H9 (cell line): Measurements from ENCODE around the gene KCNQ2. TPM values are rescaled to one million over a fixed set of nuclear protein-coding genes. Genes with fewer than 3 reads are reported as not detected.

ENCODE experiments used
- DNase-seq: peaks from one replicate; pipeline ENCODE4 v3.0.0-alpha.2; 2017
- H2AFZ ChIP-seq: one replicate; pipeline ENCODE4 v1.6.1; 2013; ENCODE audit warnings: mild to moderate bottlenecking, low read length, control low read depth, moderate library complexity
- H2AK5ac ChIP-seq: 2 replicates; pipeline ENCODE4 v1.6.1; 2013; ENCODE audit warnings: low read length, control low read depth, mixed read lengths; ENCODE audit not compliant: insufficient read length
- H2BK120ac ChIP-seq: one replicate; pipeline ENCODE4 v1.6.1; 2013; ENCODE audit warnings: low read depth, mild to moderate bottlenecking, low read length, control low read depth, inconsistent platforms; ENCODE audit not compliant: poor library complexity, severe bottlenecking
- H2BK12ac ChIP-seq: 2 replicates; pipeline ENCODE4 v1.6.1; 2013; ENCODE audit warnings: low read length, control low read depth, mixed read lengths, low read depth; ENCODE audit not compliant: insufficient read length
- H2BK15ac ChIP-seq: 2 replicates; pipeline ENCODE4 v1.6.1; 2013; ENCODE audit warnings: low read depth, low read length, control low read depth
- H2BK20ac ChIP-seq: one replicate; pipeline ENCODE4 v1.6.1; 2013; ENCODE audit warnings: low read depth, mild to moderate bottlenecking, low read length, control low read depth, inconsistent platforms; ENCODE audit not compliant: poor library complexity, severe bottlenecking
- H2BK5ac ChIP-seq: 2 replicates; pipeline ENCODE4 v1.6.1; 2013; ENCODE audit warnings: low read length, control low read depth, mixed read lengths; ENCODE audit not compliant: insufficient read length
- H3K14ac ChIP-seq: 2 replicates; pipeline ENCODE4 v1.6.1; 2013; ENCODE audit warnings: low read length, control low read depth; ENCODE audit not compliant: insufficient read depth
- H3K18ac ChIP-seq: 2 replicates; pipeline ENCODE4 v1.6.1; 2013; ENCODE audit warnings: low read depth, mild to moderate bottlenecking, mixed read lengths, low read length, control low read depth; ENCODE audit not compliant: insufficient read length
- H3K23ac ChIP-seq: 2 replicates; pipeline ENCODE4 v1.6.1; 2013; ENCODE audit warnings: low read length, control low read depth, mixed read lengths, low read depth; ENCODE audit not compliant: insufficient read length
- H3K23me2 ChIP-seq: 2 replicates; pipeline ENCODE4 v1.6.1; 2013; ENCODE audit warnings: low read depth, mild to moderate bottlenecking, mixed read lengths, low read length, control low read depth; ENCODE audit not compliant: insufficient read length, poor library complexity, severe bottlenecking
- H3K27ac ChIP-seq: 2 replicates; pipeline ENCODE4 v1.5.1; 2013; ENCODE audit warnings: low read length, control low read depth, mixed read lengths, low read depth; ENCODE audit not compliant: insufficient read length
- H3K27me3 ChIP-seq: 2 replicates; pipeline ENCODE4 v1.6.1; 2013; ENCODE audit warnings: low read length, control low read depth, inconsistent platforms; ENCODE audit not compliant: insufficient read depth
- H3K4ac ChIP-seq: 2 replicates; pipeline ENCODE4 v1.6.1; 2013; ENCODE audit warnings: low read depth, mild to moderate bottlenecking, control low read depth, inconsistent platforms, low read length, moderate library complexity
- H3K4me1 ChIP-seq: 2 replicates; pipeline ENCODE4 v1.6.1; 2013; ENCODE audit warnings: low read length, control low read depth, inconsistent platforms; ENCODE audit not compliant: insufficient read depth
- H3K4me2 ChIP-seq: 2 replicates; pipeline ENCODE4 v1.6.1; 2013; ENCODE audit warnings: low read length, control low read depth, mixed read lengths; ENCODE audit not compliant: insufficient read length, insufficient read depth
- H3K56ac ChIP-seq: 2 replicates; pipeline ENCODE4 v1.6.1; 2013; ENCODE audit warnings: low read depth, mild to moderate bottlenecking, mixed read lengths, low read length, control low read depth; ENCODE audit not compliant: insufficient read length
- H3K79me1 ChIP-seq: 2 replicates; pipeline ENCODE4 v1.6.1; 2013; ENCODE audit warnings: low read depth, mild to moderate bottlenecking, moderate library complexity, low read length, control low read depth, inconsistent platforms; ENCODE audit not compliant: insufficient read depth, poor library complexity, severe bottlenecking
- H3K79me2 ChIP-seq: 2 replicates; pipeline ENCODE4 v1.6.1; 2013; ENCODE audit warnings: low read length, control low read depth, inconsistent platforms; ENCODE audit not compliant: insufficient read depth
- H3K9ac ChIP-seq: 2 replicates; pipeline ENCODE4 v1.6.1; 2013; ENCODE audit warnings: low read length, control low read depth, mixed read lengths; ENCODE audit not compliant: insufficient read length; ENCODE audit errors: extremely low read depth
- H3K9me3 ChIP-seq: one replicate; pipeline ENCODE4 v1.6.1; 2013; ENCODE audit warnings: low read depth, low read length, inconsistent platforms; ENCODE audit not compliant: control insufficient read depth
- H3T11ph ChIP-seq: one replicate; pipeline ENCODE4 v1.6.1; 2013; ENCODE audit warnings: mild to moderate bottlenecking, low read length, control low read depth, inconsistent platforms
- H4K20me1 ChIP-seq: one replicate; pipeline ENCODE4 v1.6.1; 2013; ENCODE audit not compliant: control insufficient read depth, insufficient read length, insufficient read depth
- H4K5ac ChIP-seq: 2 replicates; pipeline ENCODE4 v1.6.1; 2013; ENCODE audit warnings: low read depth, mild to moderate bottlenecking, mixed read lengths, low read length, control low read depth; ENCODE audit not compliant: insufficient read length
- H4K8ac ChIP-seq: replicated peaks from 2 replicates; pipeline ENCODE4 v1.6.1; 2013; ENCODE audit warnings: low read length, control low read depth, mixed read lengths, low read depth; ENCODE audit not compliant: insufficient read length
- H4K91ac ChIP-seq: 2 replicates; pipeline ENCODE4 v1.6.1; 2013; ENCODE audit warnings: low read depth, mild to moderate bottlenecking, moderate library complexity, mixed read lengths, low read length, control low read depth; ENCODE audit not compliant: insufficient read length
- H3K27ac Mint-ChIP-seq, 3 experiments: 2 replicates in 2 of 3; 3 replicates in 1 of 3; pipeline ENCODE4 v1.8.0; 2020 to 2021; ENCODE audit warnings: mixed read lengths in 3 of 3, mild to moderate bottlenecking in 1 of 3, moderate library complexity in 1 of 3
- H3K27me3 Mint-ChIP-seq: 2 replicates; pipeline ENCODE4 v1.8.0; 2021; ENCODE audit warnings: low read depth, mild to moderate bottlenecking, moderate library complexity, mixed read lengths
- H3K36me3 Mint-ChIP-seq, 3 experiments: 2 replicates in 2 of 3; 3 replicates in 1 of 3; pipeline ENCODE4 v1.8.0; 2020 to 2021; ENCODE audit warnings: low read depth in 3 of 3, mixed read lengths in 3 of 3; ENCODE audit not compliant: insufficient read depth in 1 of 3
- H3K4me1 Mint-ChIP-seq, 2 experiments: 2 replicates each; pipeline ENCODE4 v1.8.0; 2020; ENCODE audit warnings: mixed read lengths in 2 of 2
- H3K4me3 Mint-ChIP-seq, 2 experiments: 2 replicates in 1 of 2; 3 replicates in 1 of 2; pipeline ENCODE4 v1.8.0; 2020 to 2021; ENCODE audit warnings: mild to moderate bottlenecking in 2 of 2, mixed read lengths in 2 of 2, moderate library complexity in 1 of 2
- H3K9me3 Mint-ChIP-seq, 2 experiments: 2 replicates in 1 of 2; 3 replicates in 1 of 2; pipeline ENCODE4 v1.8.0; 2020; ENCODE audit warnings: mild to moderate bottlenecking in 2 of 2, mixed read lengths in 2 of 2, moderate library complexity in 1 of 2
- WGBS: extraction: QIAGEN DNeasy Blood & Tissue Kit; methylation state at CpG from one replicate; pipeline ENCODE4 v1.1.7; 2013; ENCODE audit warnings: missing lambda C conversion rate, low lambda C conversion rate, mixed read lengths; ENCODE audit not compliant: insufficient read length; ENCODE audit errors: extremely low coverage; 5-methylcytosine and 5-hydroxymethylcytosine counted together
- total RNA-seq: library from RNA; stranded (reverse); gene quantifications from 2 replicates; pipeline ENCODE4 v1.2.1, GENCODE V29; 2021
- TF ChIP-seq, protein P1 (sequence below): fragments of 200-600 bp; sonication (generic); conservative IDR thresholded peaks from 3 replicates; pipeline ENCODE4 v1.8.0; 2021; ENCODE audit warnings: antibody characterized with exemption, mild to moderate bottlenecking

The KCNQ2 gene
- total RNA-seq, 1 experiment from 2014 or later = 69.2 TPM

DNA sequence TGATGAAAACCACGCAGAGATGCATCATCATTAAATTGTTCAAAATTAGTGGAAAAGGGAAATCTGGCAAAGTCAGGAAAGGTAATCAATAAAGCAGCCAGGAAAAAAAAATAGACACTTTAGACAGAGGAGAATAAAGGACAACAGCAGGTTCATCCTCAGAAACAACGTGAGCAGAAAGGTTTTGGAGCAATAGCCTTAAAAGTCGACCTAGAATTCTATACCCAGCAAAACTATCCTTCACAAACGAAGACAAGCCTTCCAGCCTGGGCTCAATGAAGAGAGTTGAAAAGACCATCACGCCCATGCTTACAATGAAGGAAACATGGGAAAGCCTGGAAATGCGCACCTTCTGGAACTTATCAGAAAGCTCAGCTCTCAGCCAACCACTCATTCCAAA is 86.6 kb downstream of the KCNQ2 start:
- Mint-ChIP-seq H3K27me3 (peaks cover 37% of the 10 kb centered on the region), H3K36me3 (peaks cover 12 to 19% (median 19%) of the 10 kb centered on the region in 3 experiments), H3K27ac (no peak overlapping the region), H3K4me1 (peaks cover 6 to 13% of the 10 kb centered on the region in 2 experiments; a peak in 3 of 4 replicates), H3K4me3 (no peak overlapping the region), H3K9me3 (peaks cover 36 to 51% of the 10 kb centered on the region in 2 experiments)
- DNase-seq = no peak
- no peak overlapping the region for H2BK12ac ChIP-seq
- H2BK15ac ChIP-seq = no peak overlapping the region
- no peak overlapping the region for H3K9ac ChIP-seq
- H2AFZ ChIP-seq = no peak overlapping the region
- no peak overlapping the region for H4K8ac ChIP-seq
- H3K4me2 ChIP-seq = no peak overlapping the region
- H4K91ac ChIP-seq = no peak overlapping the region
- H2BK120ac ChIP-seq = no peak overlapping the region
- no peak overlapping the region for H2BK20ac ChIP-seq
- H2AK5ac ChIP-seq = no peak overlapping the region
- H3K27ac ChIP-seq = no peak overlapping the region
- H3K79me1 ChIP-seq = no peaks in the 10 kb centered on the region
- no peak overlapping the region for H3K18ac ChIP-seq
- 0 out of 2 replicates have a peak, but pooled peaks cover 1% of the 10 kb centered on the region for H3K79me2 ChIP-seq
- H2BK5ac ChIP-seq = no peak overlapping the region
- H3T11ph ChIP-seq = no peak overlapping the region
- no peaks in the 10 kb centered on the region for H3K4me1 ChIP-seq
- H3K56ac ChIP-seq = no peak overlapping the region
- peaks cover 17% of the 10 kb centered on the region for H3K9me3 ChIP-seq
- H3K23ac ChIP-seq = no peak overlapping the region
- H3K23me2 ChIP-seq = no peaks in the 10 kb centered on the region
- no peaks in the 10 kb centered on the region for H3K27me3 ChIP-seq
- TF ChIP-seq, protein P1, sequence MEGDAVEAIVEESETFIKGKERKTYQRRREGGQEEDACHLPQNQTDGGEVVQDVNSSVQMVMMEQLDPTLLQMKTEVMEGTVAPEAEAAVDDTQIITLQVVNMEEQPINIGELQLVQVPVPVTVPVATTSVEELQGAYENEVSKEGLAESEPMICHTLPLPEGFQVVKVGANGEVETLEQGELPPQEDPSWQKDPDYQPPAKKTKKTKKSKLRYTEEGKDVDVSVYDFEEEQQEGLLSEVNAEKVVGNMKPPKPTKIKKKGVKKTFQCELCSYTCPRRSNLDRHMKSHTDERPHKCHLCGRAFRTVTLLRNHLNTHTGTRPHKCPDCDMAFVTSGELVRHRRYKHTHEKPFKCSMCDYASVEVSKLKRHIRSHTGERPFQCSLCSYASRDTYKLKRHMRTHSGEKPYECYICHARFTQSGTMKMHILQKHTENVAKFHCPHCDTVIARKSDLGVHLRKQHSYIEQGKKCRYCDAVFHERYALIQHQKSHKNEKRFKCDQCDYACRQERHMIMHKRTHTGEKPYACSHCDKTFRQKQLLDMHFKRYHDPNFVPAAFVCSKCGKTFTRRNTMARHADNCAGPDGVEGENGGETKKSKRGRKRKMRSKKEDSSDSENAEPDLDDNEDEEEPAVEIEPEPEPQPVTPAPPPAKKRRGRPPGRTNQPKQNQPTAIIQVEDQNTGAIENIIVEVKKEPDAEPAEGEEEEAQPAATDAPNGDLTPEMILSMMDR = no peak
- no peaks in the 10 kb centered on the region for H4K20me1 ChIP-seq
- WGBS = no CpG with 5 or more reads among the region's 6 CpGs
- no peak overlapping the region for H3K4ac ChIP-seq
- H3K14ac ChIP-seq = no peak overlapping the region
- H4K5ac ChIP-seq = no peak overlapping the region
